HG03460 (cell line): ENCODE measurements around the gene RBMS1.
"Not testable (repeated sequence)": the region's sequence is repeated elsewhere in the genome, so short reads cannot be mapped to it uniquely, and the experiment has no call there.

Experiments used
- ATAC-seq: cut with Tn5 transposase; IDR thresholded peaks from one replicate; pipeline ENCODE4 v1.9.1; 2021; ENCODE audit not compliant: unreplicated experiment

RBMS1 gene

GRCh38 chr2:160437273-160437672 is 56.3 kb downstream of the RBMS1 start:
- ATAC-seq, result no peak

GRCh38 chr2:160434254-160434948 is 59.2 kb downstream of the RBMS1 start:
- ATAC-seq, result no peak

GRCh38 chr2:160433466-160434140 is 60.0 kb downstream of the RBMS1 start:
- ATAC-seq, result no peak

GRCh38 chr2:160432633-160433032 is 61.0 kb downstream of the RBMS1 start:
- no peak for ATAC-seq

DNA sequence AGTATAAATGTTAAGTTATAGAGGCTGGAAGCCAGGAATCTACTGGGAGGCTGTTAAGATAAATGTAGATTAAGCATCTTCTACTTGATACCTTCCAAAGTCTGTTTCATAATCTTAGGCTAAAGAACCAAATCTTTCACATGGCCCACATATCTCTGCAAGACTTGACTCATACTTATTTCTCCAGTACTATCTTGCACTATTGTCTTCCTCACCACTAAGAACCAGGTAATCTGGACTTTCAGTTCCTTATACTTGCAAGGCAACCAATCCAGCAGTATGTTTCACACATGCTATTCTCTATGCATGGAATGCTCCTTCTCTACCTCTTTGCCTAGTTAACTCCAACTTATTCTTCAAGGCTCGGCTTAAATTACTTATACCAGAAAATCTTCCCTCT is 62.2 kb downstream of the RBMS1 start:
- ATAC-seq, result no peak

DNA sequence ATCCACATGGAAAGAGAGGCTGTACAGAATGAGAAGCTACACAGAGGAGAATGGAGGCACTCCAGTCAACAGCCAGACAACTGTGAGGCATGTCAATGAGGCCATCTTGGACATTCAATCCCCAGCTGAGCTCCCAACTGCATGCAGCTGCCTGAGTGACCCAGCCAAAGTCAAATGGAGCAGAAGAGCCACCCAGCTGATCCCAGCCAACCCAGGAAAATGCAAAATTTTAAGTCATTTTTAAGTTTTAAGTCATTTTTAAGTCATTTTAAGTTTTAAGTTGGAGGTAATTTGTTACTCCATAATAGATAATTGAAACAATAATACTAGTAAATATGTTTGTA is 63.6 kb downstream of the RBMS1 start:
- no peak for ATAC-seq

DNA sequence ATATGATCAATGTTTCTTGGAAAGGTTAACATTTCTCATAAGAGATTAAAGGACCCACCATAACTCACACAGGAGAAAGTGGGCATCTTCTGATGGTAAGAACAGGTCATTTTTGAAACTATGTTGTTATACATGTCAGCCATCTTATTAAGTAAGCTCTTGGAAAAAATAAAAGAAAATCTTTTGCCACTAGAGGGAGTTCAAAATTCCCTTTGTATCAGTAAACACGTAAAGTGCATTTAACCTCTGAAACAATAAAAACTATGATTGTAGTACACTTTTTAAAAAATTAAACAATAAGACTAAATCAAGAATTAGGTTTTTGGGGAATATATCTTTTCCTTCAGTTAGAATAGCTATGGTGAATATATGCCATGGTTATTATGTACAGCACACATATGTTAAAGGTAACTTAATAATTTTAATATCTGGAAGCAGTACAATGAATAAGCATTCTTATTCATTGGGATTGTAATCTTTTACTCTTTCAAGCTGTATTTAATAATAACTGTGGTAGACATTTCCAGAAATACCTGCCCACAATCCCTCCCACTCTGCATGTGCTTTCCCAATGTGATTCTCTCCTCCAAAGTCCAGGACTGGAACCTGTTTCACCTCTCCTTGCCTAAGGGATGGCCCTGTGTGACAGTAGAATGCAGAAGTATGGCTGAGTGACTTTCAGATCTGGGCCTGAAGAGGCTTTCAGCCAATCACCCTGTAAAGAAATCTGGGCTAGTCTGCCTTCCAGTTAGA is 64.2 kb downstream of the RBMS1 start:
- no peak for ATAC-seq

- no peak for ATAC-seq
Measured at GRCh38 chr2:160428405-160428763, 65.2 kb downstream of the RBMS1 start.

DNA sequence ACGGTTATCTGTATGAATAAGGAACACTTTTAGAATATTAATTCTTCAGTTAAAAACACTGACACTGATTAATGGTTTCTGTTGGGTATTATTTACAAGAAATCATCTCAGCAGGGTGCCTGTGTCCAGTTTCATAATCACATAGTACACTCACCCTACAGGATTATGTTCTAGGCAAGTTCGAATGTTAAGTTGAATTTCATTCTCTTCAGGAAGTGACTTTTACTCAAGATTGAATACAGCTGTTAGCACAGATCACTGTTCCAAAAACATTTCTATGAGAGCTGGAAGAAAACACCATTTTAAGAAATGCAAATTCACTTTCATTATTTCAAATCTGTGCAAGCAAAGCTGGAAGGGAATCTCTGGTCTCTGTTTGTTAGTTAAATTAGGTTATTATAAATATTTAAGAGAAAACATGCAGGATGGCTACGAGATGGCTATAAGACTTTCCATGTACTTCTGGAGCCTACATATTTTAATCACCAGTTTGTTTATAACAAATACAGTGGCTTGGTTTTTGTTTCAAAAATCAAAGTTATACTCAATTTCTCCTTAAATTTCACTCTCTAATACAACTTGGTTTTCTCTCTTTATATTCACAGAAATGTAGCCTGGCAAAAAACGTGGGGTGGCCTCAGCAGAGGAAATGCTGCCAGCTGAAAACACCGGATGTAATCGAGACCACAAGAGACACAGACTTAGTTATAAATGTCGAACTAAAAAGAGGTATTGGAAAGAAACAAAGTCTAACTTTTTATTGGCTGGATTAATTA is 65.8 kb downstream of the RBMS1 start:
- peak; percentile 73 for ATAC-seq

- no peak for ATAC-seq
Measured at GRCh38 chr2:160426604-160427003, 67.0 kb downstream of the RBMS1 start.

GRCh38 chr2:160425434-160426151 is 68.0 kb downstream of the RBMS1 start:
- ATAC-seq, result no peak

DNA sequence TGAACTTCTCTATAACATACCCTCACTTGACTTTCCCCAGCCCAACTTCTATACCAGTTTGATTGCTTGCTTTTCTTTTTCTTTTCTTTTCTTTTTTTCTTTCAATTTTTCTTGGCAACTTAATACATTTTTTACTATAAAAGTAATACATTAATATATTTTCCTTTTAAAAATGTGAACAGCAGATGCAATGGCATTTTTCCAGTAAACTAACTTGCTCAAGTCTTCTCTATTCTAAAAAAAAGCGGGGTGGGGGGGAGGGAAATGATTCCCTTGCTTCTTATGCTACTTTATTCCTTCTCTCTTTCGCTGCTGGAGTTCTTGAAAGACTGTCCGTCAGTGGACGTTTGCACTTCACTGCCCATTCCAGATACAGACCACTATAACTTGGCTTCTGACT is 70.5 kb downstream of the RBMS1 start:
- no peak for ATAC-seq

DNA sequence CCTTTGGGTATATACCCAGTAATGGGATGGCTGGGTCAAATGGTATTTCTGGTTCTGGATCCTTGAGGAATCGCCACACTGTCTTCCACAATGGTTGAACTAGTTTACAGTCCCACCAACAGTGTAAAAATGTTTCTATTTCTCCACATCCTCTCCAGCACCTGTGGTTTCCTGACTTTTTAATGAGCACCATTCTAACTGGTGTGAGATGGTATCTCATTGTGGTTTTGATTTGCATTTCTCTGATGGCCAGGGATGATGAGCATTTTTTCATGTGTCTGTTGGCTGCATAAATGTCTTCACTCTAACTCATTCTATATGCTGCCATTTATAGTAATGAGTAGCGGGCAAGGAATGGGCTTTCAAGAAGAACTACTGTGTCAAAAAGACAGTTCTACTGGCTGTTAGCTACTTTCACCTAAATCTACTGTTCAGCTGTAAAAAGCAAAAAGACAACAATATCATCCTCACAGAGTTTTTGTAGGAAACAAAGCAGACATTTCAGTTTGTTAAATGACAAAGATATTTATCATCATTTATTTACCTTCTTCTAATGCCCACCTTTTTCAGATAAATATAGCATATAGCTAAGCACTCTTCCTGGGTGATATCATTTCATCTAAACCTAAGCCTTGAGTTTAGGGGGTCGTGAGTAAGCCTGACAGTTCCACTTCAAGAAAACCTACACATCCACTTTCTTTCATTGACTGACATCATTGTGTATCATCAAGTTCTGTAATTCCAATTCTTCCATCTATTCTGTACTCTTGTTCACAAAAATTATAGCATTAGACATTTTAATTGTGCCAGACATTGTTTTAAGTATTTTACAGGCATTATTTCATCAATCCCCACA is 71.7 kb downstream of the RBMS1 start:
- ATAC-seq, result not testable (repeated sequence)

DNA sequence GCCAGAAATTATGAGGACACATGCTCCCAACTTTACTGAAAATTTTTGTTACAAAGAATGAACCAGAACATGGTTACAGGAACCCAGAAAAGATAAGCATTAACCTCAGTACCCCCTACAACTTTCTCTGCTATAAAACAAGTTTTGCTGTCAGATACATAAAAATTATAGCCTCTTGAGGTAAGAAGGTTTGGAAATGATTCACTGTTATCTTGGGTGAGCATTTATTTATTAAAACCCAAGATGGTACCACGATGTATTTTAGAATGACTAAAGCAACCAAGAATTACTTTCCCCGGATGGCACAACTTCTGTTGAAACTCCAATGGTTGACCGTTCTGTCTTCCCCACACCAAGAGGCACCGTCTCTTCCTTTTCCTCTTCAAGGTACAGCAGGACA is 72.9 kb downstream of the RBMS1 start:
- no peak for ATAC-seq

DNA sequence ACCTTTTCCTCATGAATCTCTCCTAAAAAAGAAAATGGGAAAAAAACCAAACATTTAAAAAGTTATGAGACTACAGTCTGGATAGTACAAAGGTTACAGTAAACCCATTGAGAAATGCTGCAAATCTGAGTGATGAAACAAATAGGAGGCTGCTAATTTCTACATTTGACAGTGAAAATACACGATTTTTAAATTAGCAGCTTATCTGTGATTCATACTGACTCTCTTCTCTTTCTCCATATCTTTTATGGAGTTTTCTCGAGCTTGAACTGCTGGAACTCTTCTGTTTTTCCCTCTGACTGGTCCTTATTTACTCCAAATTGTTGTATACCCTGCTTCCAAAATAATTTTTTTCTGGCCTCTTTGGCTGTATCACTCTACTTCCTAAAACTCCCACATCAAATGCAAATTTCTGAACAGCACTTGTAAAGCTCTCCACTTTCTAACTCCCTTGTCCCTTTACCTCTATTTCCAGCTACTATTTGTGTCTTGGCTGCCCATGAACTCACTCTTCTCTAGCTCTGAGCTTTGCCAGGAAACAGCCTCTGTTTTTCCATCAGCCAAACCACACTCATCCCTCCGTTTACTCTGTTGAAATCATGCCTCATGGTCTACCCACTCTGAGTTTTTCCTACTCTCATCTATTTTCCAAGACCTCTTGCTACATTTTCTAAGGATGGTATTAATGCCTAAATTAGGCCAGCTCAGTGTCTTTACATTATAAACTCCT is 73.7 kb downstream of the RBMS1 start:
- no peak for ATAC-seq

DNA sequence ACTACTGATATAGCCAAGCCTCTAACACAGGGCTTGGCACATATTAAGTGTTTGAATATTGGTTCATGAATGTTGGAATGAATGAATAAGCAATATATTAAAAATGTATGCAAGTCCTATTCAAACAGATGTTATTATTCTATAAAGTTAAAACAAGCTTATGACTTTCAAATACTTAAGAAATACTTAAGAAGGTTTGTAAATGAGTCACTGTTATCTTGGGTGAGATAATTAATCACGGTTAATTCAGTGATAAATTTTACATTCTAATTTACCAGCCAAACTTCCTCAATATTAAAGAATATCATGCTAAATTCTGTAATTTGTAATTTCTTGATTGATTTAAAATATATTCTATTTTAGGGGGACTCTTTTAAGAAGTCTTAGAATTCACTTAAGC is 74.8 kb downstream of the RBMS1 start:
- ATAC-seq, result no peak

DNA sequence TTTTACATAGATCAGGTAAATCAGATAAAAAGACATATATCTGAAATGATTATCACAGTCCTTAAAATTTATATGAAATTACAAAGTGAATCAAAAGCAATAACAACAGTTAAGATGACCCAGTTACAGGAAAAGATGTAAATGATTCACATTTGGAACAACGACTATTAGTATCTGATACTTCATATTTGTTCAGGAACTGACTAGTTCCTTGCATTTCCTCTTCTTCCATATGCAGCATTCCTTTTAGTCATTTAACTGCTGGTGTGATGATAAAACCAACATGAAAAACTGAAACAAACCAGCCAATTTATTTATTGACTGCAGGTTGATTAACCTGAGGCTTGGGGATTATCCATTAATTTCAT is 75.2 kb downstream of the RBMS1 start:
- ATAC-seq, result no peak

DNA sequence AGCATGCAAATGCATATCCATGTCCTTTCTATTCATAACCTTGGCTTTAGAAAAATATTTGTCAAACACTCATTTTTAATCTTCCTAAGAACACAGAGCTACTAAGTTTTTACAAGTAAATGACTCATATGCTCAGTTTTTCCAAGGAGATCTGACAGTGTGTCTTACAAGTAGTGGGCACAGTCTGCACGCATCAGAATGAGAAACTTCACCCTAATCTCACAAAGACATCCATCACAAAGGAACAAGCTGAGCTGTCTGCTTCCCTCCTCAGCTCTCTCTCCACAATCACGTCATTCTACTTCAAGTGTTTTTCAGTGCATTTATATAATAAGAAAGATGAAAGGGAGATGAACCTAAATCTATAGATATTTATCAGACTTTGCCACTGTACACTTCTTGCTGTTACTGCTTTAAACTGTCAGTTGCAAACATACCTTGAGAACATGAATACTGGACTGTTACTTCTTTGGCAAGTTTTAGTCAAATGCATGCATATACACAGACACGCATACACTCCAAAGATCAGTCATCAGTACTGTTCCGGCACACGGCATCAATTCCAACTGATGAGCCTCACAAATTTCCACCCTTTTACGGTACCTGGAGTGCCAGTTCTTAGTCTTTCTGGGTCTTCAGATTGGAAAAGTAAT is 75.7 kb downstream of the RBMS1 start:
- ATAC-seq, result no peak

- ATAC-seq, result no peak
Measured at GRCh38 chr2:160415991-160416390, 77.6 kb downstream of the RBMS1 start.
